GM20000 (cell line): ENCODE data around the gene LHFPL2.

ENCODE experiments used
- DNase-seq: peaks from one replicate; pipeline ENCODE4 v3.0.0; 2012; ENCODE audit warnings: low spot score
- TF ChIP-seq, protein P1 (sequence below): IDR thresholded peaks from 2 replicates; pipeline ENCODE4 v1.5.1; 2012; ENCODE audit warnings: mild to moderate bottlenecking, control low read depth; ENCODE audit errors: extremely low read depth, missing control alignments

Gene LHFPL2

DNA sequence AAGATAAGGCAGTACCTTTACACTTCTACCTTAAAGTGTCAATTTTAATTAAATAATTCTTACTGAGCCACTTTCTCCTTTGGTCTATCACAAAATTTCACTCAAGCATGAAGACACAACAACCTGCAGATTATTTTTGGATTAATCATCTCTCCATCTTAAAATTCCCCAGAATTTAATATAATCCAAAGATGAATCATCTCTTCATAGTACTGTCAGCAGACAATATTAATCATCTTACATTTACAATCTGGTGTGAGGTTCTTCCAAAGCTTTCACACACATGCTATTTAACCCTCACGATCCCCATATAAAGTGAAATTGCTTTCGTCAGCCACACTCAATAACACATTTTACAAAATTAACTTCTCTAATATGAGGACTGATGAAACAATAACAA, 43.0 kb downstream of the LHFPL2 start:
- no peak for DNase-seq
- TF ChIP-seq, protein P1, sequence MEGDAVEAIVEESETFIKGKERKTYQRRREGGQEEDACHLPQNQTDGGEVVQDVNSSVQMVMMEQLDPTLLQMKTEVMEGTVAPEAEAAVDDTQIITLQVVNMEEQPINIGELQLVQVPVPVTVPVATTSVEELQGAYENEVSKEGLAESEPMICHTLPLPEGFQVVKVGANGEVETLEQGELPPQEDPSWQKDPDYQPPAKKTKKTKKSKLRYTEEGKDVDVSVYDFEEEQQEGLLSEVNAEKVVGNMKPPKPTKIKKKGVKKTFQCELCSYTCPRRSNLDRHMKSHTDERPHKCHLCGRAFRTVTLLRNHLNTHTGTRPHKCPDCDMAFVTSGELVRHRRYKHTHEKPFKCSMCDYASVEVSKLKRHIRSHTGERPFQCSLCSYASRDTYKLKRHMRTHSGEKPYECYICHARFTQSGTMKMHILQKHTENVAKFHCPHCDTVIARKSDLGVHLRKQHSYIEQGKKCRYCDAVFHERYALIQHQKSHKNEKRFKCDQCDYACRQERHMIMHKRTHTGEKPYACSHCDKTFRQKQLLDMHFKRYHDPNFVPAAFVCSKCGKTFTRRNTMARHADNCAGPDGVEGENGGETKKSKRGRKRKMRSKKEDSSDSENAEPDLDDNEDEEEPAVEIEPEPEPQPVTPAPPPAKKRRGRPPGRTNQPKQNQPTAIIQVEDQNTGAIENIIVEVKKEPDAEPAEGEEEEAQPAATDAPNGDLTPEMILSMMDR, result no peak

DNA sequence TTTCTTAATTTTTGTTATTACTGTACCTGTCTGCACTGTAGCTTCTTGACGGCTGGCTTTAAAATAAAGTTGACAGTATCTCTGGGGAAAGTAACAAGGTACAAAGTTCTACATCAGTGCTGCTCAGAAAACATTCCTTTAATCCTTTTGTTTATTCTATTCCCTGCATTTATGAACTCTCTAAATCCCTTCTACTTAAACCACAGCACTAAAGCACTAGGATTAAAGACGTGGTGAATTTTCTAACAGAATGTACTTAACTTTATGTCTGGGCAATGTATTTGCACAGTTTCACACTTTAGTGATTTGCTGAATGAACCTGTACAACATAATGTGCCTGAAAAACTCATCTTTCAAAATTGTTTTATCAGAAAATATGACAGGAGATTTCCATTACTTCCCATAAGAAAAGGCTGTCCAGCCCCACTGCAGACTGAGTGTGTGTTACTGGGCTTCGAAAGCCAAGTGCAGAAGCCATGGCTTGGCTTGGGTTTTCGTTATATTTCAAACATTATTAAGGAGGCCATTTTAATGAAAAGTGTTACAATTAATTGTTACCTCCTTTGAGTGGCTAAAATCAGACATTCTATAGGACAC, 43.8 kb downstream of the LHFPL2 start:
- TF ChIP-seq, protein P1, result no peak
- DNase-seq, result no peak

DNA sequence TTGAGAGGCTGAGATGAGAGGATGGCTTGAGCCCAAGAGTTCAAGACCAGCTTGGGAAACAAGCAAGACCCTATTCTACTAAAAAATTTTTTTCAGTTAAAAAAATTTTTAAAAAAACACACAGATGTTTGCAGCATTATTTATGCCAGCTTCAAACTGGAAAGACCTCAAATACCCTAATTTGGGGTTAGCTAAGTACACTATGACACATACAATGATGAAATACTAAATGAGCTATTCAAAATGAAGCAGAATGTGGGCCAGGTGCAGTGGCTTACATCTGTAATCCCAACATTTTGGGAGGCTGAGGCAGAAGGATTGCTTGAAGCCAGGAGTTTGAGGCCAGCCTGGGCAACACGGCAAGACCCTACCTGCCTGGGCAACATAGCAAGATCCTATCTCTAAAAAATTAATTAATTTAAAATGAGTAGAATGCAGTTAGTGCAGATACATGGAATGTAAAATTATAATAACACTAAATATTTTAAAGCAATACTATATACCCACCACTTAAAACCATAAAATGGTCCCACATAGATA, 44.9 kb downstream of the LHFPL2 start:
- TF ChIP-seq, protein P1, result no peak
- no peak for DNase-seq

DNA sequence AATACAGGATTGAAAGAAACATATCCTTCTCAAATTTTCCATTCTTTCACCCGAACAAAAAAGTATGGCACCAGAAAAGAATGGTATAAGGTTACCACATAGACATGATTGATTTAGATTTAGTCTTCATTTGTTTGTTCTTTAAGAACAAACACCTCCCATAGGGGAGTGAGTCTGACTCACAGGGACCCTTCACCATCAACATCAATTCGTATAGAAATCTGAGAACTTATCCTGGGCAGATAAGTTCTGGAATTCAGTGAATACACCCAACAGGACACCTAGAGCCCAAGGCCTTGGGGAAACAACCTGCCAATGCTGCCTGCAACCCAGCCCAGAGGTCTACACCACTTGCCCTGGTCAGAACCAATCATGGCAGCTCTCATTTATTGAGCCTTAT, 46.2 kb downstream of the LHFPL2 start:
- TF ChIP-seq, protein P1, result no peak
- DNase-seq, result no peak

DNA sequence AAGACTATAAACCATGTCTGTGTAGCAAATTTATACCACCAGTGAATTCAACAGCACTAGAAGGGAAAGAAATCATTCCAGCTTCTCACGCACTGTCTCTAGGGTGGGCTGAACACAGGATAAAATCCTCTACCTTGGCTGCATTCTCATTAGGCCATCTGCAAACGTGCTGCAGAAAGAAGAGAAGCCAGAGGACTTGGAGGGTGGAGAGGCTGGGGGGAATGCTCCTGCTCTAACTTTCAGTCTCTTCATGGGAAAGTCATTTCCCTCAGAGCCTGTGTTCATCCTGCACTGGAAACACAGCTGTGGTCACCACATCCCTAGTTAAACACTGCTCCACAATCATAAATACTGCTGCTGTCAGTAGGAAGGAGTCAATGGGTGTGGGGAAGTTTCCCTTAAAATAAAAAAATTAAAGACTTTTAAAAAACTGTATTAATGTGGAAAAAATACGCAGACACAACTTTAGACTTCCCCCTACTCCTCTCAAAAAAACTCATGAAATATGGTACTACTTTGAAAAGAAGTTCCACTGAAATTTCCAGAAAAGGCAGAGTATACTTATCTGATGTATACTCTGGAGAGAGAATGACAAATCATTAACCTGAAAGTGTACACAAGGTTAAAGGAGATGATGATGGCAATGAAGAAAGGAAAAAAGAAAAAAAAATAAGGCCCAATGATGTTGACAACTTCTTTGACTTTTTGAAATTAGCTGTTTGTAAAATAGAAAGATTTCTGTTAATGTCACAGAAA, 46.8 kb downstream of the LHFPL2 start:
- TF ChIP-seq, protein P1, result no peak
- no peak for DNase-seq

DNA sequence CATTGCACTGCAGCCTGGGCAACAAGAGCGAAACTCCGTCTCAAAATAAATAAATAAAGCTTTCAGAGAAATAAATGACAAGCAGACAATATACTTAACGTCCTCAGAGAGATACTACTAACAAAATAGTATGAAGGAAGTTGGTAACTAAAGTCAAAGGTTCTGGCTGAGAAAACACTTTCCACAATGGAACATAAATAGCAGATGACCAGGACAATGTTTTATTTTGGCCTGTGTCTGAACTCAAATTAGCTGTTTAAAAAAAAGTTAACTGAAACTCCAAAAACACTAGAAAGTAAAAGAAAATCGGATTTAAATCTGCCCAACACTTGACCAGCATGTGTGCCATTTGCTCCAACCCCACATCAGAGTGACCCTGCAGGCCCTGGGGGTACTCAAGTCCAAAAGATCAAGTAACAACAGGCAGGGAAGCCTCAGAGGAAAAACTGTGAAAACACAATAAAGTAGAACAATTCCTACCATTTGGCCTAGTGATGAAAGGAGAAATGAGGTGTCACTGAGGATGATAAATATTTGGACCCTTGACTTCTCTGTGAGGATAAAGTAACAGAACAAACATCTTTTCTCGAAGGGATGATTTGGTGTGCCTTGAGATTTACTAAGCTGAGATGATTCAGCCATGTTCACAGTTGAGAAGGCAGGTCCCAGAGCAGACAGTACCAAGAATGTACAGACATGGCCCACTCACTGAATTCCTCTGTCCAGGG, 47.7 kb downstream of the LHFPL2 start:
- DNase-seq, result no peak
- TF ChIP-seq, protein P1, result no peak

DNA sequence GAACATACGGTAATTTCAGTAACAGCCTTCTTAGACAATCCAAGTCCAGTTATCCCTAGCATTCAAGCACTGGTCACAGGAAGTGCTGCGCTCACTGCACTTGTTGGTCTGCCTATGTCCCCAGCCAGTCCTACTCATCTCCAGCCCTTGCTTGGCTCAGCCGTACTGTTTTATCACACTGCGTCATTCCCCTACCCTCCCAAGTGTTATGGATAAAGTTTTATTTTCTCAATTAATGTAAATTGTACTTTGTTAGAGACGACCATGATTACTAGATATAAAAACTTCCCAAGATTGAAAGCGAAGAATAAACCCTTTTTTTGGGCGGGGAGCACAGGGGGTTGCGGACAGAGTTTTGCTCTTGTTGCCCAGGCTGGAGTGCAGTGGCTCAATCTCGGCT, 49.6 kb downstream of the LHFPL2 start:
- TF ChIP-seq, protein P1, result no peak
- no peak for DNase-seq
